Peyer's patch (tissue), 4 donors: ENCODE results near the gene OLFML1. TPM values are rescaled to one million over a fixed set of nuclear protein-coding genes. Genes with fewer than 3 reads are reported as not detected.

Experiments used
- DNase-seq, 3 donors: peaks; one replicate each; pipeline ENCODE4 v3.0.0-alpha.2; 2017 to 2019
- H3K27ac ChIP-seq, 4 donors: fragments of 200-600 bp; sonication (generic); one replicate each; pipeline ENCODE4 v1.5.1; 2016 to 2019
- H3K27me3 ChIP-seq, 2 donors: fragments of 200-600 bp; sonication (generic); one replicate each; pipeline ENCODE4 v1.5.1; 2019
- H3K36me3 ChIP-seq, 3 donors: fragments of 200-600 bp; sonication (generic); one replicate each; pipeline ENCODE4 v1.5.1; 2016 to 2019
- H3K4me1 ChIP-seq, 4 donors: fragments of 200-600 bp; sonication (generic); one replicate each; pipeline ENCODE4 v1.5.1; 2016 to 2019
- H3K4me3 ChIP-seq, 4 donors: fragments of 200-600 bp; sonication (generic); 1 replicate in 3 of 4; 2 replicates in 1 of 4; pipeline ENCODE4 v1.5.1; 2016 to 2019; ENCODE audit warnings: mild to moderate bottlenecking in 1 of 4
- H3K9me3 ChIP-seq, 4 donors: fragments of 200-600 bp; sonication (generic); one replicate each; pipeline ENCODE4 v1.5.1; 2016 to 2019; ENCODE audit warnings: mild to moderate bottlenecking in 1 of 4
- POLR2A ChIP-seq, 2 donors: fragments of 450-650 bp; IDR thresholded peaks; one replicate each; pipeline ENCODE4 v1.5.1; 2017; ENCODE audit warnings: antibody characterized with exemption in 2 of 2, mild to moderate bottlenecking in 2 of 2, moderate library complexity in 2 of 2
- total RNA-seq, 4 donors: library from RNA; depleted of rRNA; stranded (reverse); fragments of >200 nt; gene quantifications; one replicate each; pipeline ENCODE4 v1.1.0, GENCODE V29; 2016
- TF ChIP-seq, protein P1 (sequence below), 6 experiments: fragments of 450-650 bp in 4 of 6; fragments of 200-600 bp in 2 of 6; sonication (generic) in 1 of 6; IDR thresholded peaks; one replicate each; pipeline ENCODE4 v1.5.1; 2017 to 2019; ENCODE audit warnings: antibody characterized with exemption in 6 of 6, mild to moderate bottlenecking in 3 of 6, moderate library complexity in 1 of 6

Gene OLFML1
- total RNA-seq, 4 donors from 2014 or later = 2.3 to 8.4 (median 3.2) TPM

DNA sequence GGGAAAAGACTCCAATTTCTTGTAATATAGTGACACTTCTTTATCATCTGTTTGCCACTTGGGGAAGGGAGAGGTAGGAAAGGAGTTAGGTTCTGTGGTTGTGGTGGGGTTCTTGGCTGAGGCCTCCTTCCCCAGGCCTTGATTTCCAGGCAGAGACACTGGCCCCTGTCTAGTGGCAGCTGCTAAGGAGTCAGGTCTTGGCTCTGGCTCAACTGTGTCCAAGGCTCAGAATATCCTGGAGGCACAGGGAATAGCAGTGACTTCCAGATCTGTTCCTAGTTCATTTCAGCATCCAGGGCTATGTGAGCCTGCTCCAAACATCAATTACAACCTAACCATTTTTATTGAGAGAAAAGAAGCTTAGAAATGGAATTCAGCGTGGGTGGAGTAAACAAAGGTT lies 58.0 kb downstream of the OLFML1 start:
- Histone ChIP-seq H3K4me3 (no peak overlapping the region), H3K4me1 (peaks cover 0 to 5% (median 0%) of the 10 kb centered on the region in 4 donors), H3K27me3 (no peaks in the 10 kb centered on the region), H3K9me3 (no peaks in the 10 kb centered on the region), H3K36me3 (no peaks in the 10 kb centered on the region), H3K27ac (no peak overlapping the region)
- no peak for TF ChIP-seq POLR2A (IDR thresholded peaks at IDR 0.05)
- TF ChIP-seq, protein P1, sequence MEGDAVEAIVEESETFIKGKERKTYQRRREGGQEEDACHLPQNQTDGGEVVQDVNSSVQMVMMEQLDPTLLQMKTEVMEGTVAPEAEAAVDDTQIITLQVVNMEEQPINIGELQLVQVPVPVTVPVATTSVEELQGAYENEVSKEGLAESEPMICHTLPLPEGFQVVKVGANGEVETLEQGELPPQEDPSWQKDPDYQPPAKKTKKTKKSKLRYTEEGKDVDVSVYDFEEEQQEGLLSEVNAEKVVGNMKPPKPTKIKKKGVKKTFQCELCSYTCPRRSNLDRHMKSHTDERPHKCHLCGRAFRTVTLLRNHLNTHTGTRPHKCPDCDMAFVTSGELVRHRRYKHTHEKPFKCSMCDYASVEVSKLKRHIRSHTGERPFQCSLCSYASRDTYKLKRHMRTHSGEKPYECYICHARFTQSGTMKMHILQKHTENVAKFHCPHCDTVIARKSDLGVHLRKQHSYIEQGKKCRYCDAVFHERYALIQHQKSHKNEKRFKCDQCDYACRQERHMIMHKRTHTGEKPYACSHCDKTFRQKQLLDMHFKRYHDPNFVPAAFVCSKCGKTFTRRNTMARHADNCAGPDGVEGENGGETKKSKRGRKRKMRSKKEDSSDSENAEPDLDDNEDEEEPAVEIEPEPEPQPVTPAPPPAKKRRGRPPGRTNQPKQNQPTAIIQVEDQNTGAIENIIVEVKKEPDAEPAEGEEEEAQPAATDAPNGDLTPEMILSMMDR (IDR thresholded peaks at IDR 0.05) = no peak
- DNase-seq = no peak

DNA sequence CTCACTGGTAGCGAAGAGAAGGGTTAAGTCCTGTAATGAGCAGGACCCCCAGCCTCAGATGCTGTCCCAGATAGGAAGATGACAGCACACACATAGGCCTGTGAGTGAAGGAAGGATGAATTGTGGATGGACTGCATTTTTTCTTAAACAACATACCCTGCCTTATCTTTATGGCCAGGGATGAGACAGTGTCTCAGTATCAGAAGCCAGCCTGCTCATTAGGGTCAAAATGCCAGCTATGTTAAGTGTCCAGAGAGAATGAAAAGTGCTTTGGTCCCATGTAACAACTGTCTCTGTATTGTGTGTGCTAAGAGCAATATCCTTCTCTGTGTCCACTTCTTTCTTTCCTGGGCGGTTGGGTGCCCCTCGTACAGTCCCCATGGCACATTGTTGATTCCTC lies 58.7 kb downstream of the OLFML1 start:
- Histone ChIP-seq H3K4me3 (no peak overlapping the region), H3K4me1 (no peaks in the 10 kb centered on the region), H3K36me3 (no peaks in the 10 kb centered on the region), H3K9me3 (no peaks in the 10 kb centered on the region), H3K27ac (no peak overlapping the region), H3K27me3 (no peaks in the 10 kb centered on the region)
- DNase-seq = no peak
- TF ChIP-seq POLR2A (IDR thresholded peaks at IDR 0.05) = no peak
- TF ChIP-seq, protein P1 (IDR thresholded peaks at IDR 0.05) = no peak

DNA sequence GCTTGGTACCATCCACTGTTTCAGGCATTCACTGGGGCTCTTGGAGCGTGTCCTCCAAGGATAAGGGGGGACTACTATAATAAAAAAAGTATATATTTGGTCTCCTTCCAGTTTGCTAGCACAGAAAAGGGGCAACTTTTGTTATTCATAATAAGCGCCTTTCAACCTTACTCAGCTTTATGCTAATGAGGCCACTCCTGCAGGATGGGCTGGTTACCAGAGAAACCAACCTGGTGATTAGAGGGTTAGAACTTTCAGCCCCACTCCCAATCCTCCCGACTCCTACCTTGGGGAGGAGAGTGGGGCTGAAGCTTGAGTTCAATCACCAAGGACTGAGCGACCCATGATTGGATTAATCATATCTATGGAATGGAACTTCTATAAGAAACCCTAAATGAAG lies 60.3 kb downstream of the OLFML1 start:
- Histone ChIP-seq H3K4me3 (no peak overlapping the region), H3K36me3 (peaks cover 0 to 5% (median 0%) of the 10 kb centered on the region in 3 donors), H3K27me3 (no peaks in the 10 kb centered on the region), H3K9me3 (no peaks in the 10 kb centered on the region), H3K27ac (no peak overlapping the region), H3K4me1 (no peaks in the 10 kb centered on the region)
- DNase-seq = no peak
- TF ChIP-seq, protein P1 (IDR thresholded peaks at IDR 0.05) = no peak
- no peak for TF ChIP-seq POLR2A (IDR thresholded peaks at IDR 0.05)

DNA sequence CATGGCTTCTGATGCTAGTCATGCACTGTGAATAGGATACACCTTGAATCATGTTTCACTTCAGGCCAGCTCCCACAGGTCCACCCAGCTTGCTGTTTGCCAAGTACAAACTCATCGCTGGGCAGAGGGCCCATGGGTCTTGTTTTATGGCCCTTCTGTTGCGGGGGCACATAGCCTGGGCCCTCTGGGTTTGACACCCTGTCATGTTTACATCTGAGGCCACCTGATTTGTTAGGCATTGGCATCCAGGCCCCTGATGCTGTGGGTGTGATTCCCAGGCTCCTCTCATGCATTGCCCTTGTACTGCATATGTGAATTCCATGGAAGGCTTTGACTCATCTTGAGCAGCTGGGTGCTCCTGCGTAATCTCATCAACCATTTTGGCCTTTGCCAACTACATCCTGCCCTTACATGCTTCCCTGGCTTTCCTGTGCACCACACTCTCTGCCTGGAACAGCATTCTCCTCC lies 61.1 kb downstream of the OLFML1 start:
- Histone ChIP-seq H3K27me3 (no peaks in the 10 kb centered on the region), H3K9me3 (no peaks in the 10 kb centered on the region), H3K4me1 (no peaks in the 10 kb centered on the region), H3K27ac (no peak overlapping the region), H3K4me3 (no peak overlapping the region), H3K36me3 (peaks cover 0 to 6% (median 0%) of the 10 kb centered on the region in 3 donors)
- TF ChIP-seq, protein P1 (IDR thresholded peaks at IDR 0.05) = no peak
- TF ChIP-seq POLR2A (IDR thresholded peaks at IDR 0.05) = no peak
- DNase-seq = no peak

DNA sequence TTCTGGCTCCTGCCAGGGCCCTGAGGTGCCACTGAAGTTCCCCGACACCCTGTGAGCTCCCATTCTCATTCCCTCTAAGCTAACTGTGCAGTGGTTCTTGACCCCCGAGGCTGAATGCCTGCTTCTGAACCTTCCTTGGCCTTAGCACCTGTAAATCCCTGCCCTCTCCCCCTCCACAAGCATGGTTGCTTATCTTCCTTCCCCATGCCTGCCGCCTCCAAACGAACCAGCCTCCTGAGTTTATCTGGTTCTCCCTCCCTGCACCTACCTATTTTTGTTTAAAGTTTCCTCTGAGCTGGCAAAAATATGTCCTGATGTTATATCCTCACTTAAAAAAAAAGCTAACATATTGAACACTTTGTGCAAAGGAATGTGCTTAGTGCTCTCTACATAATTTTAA lies 62.4 kb downstream of the OLFML1 start:
- DNase-seq = no peak
- no peak overlapping the region for H3K27ac ChIP-seq
- TF ChIP-seq POLR2A (IDR thresholded peaks at IDR 0.05) = no peak
- TF ChIP-seq, protein P1 (IDR thresholded peaks at IDR 0.05) = no peak
- H3K4me1 ChIP-seq = peaks cover 0 to 1% (median 0%) of the 10 kb centered on the region in 4 donors
- H3K9me3 ChIP-seq = no peaks in the 10 kb centered on the region
- H3K36me3 ChIP-seq = peaks cover 0 to 6% (median 0%) of the 10 kb centered on the region in 3 donors
- H3K4me3 ChIP-seq = no peak overlapping the region
- no peaks in the 10 kb centered on the region for H3K27me3 ChIP-seq
